ENCODE data around the gene NUP42. TPM values are rescaled to one million over a fixed set of nuclear protein-coding genes. Genes with fewer than 3 reads are reported as not detected.

NUP42 gene
- total RNA-seq, 2 donors from 2014 or later, result 36.6 to 62.9 TPM

DNA sequence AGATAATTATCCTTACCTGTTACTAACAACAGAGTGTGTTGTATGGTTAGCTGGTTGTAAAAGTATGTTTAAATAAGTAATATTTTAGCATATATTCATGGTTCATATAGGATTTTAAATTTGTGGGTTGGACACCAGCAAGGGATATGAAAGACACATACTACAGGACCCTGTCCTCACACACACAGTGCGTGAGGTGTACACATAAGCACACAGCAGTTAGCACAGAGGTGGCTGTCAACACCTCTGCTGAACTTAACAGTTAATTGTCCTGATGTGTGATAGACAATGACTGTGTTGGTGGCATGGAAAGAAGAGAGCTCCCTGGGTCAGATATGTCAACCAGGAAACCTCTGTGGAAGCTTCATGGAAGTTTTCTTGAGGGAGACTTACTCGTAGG, 23.3 kb upstream of the NUP42 start:
- no peak for TF ChIP-seq POLR2A (IDR thresholded peaks at IDR 0.05)
- TF ChIP-seq POLR2AphosphoS5 (IDR thresholded peaks at IDR 0.05), result no peak
- no peak for TF ChIP-seq CTCF (IDR thresholded peaks at IDR 0.05)
- WGBS, result 95% methylated on average over 2 of the region's 2 CpGs

GRCh38 chr7:23161482-23161881, 20.4 kb upstream of the NUP42 start:
- Histone ChIP-seq H3K4me3 (no peak overlapping the region), H3K36me3 (no peaks in the 10 kb centered on the region), H3K4me1 (replicated peaks) (no peaks in the 10 kb centered on the region), H3K27ac (no peak overlapping the region), H3K27me3 (replicated peaks; ENCODE audit: insufficient read depth) (no peaks in the 10 kb centered on the region), H3K9me3 (no peaks in the 10 kb centered on the region)
- DNase-seq (ENCODE audit: low spot score), result no peak
- TF ChIP-seq POLR2AphosphoS5 (IDR thresholded peaks at IDR 0.05), result no peak
- no peak for TF ChIP-seq CTCF (IDR thresholded peaks at IDR 0.05)
- TF ChIP-seq POLR2A (IDR thresholded peaks at IDR 0.05), result no peak
- WGBS, result 92% methylated on average over 1 of the region's 1 CpG
- intact Hi-C loops (cut with DNase I), result no loop called here

More for the DNA sequence above, 23.3 kb upstream of the NUP42 start:
- Histone ChIP-seq H3K36me3 (no peaks in the 10 kb centered on the region), H3K4me1 (replicated peaks) (no peaks in the 10 kb centered on the region), H3K9me3 (no peaks in the 10 kb centered on the region), H3K27me3 (replicated peaks; ENCODE audit: insufficient read depth) (no peaks in the 10 kb centered on the region), H3K27ac (no peak overlapping the region), H3K4me3 (no peak overlapping the region)
- intact Hi-C loops (cut with DNase I), result no loop called here
- DNase-seq (ENCODE audit: low spot score), result no peak

DNA sequence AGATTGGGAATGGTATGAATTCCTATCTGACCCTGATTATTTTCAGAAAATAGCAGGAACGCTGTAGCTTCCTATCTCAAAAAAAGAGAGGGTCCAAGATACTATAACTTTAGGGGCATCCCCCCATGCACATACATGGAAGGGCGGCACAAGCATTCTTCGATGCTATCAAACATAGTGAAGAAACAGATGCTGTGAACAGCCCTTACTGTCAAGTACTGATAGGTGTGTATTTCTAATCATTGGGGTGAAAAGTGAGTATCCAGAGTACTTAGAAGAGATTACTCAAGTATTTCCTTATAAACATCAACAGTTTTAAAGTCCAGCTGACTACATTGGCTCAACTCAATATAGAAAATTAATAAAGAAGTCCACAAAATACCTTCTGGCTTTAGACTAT, 17.0 kb upstream of the NUP42 start:
- TF ChIP-seq CTCF (IDR thresholded peaks at IDR 0.05) (no peak), POLR2A (IDR thresholded peaks at IDR 0.05) (no peak), POLR2AphosphoS5 (IDR thresholded peaks at IDR 0.05) (no peak)
- no peak overlapping the region for H3K4me3 ChIP-seq
- no peaks in the 10 kb centered on the region for H3K36me3 ChIP-seq
- no peaks in the 10 kb centered on the region for H3K9me3 ChIP-seq
- H3K27ac ChIP-seq, result no peak overlapping the region
- 96% methylated on average over 3 of the region's 3 CpGs for WGBS
- H3K4me1 ChIP-seq (replicated peaks), result no peaks in the 10 kb centered on the region
- no peak for DNase-seq (ENCODE audit: low spot score)
- intact Hi-C loops (cut with DNase I), result no loop called here
- no peaks in the 10 kb centered on the region for H3K27me3 ChIP-seq (replicated peaks; ENCODE audit: insufficient read depth)

DNA sequence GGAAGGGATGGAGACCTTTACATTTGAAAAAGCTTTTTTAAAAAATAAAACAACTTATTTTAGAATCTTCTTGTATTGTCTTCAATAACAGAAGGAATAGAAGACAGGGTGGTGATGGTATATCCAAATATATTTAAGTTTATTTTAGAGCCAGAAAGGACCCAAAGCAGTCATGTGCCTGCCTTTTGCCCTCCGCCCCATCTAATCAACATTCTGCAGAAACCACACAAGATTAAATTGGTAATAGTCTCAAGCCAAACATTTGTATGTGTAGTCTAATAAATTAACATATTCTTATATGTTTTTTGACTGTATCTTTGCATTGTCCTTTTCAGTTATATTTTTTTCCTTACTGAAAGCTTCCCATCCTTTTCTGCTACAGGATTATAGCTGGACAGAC, 16.5 kb upstream of the NUP42 start:
- WGBS, result 100% methylated on average over 1 of the region's 1 CpG
- H3K9me3 ChIP-seq, result no peaks in the 10 kb centered on the region

More for the DNA sequence above, 16.5 kb upstream of the NUP42 start:
- TF ChIP-seq POLR2A (IDR thresholded peaks at IDR 0.05) (no peak), CTCF (IDR thresholded peaks at IDR 0.05) (no peak), POLR2AphosphoS5 (IDR thresholded peaks at IDR 0.05) (no peak)
- Histone ChIP-seq H3K27me3 (replicated peaks; ENCODE audit: insufficient read depth) (no peaks in the 10 kb centered on the region), H3K4me3 (no peak overlapping the region), H3K4me1 (replicated peaks) (no peaks in the 10 kb centered on the region), H3K27ac (no peak overlapping the region), H3K36me3 (no peaks in the 10 kb centered on the region)
- intact Hi-C loops (cut with DNase I), result no loop called here
- DNase-seq (ENCODE audit: low spot score), result no peak

Measured in prostate gland (tissue), 2 donors.